B cell (primary cell): ENCODE results near the gene SCRN1. TPM values are rescaled to one million over a fixed set of nuclear protein-coding genes. Genes with fewer than 3 reads are reported as not detected.

Experiments
- ATAC-seq: fragments of 200-7000 bp; cut with Tn5 transposase; one replicate; pipeline ENCODE4 v1.10.0; 2021; ENCODE audit warnings: low read depth, mild to moderate bottlenecking, moderate number of reproducible peaks, moderate library complexity
- CTCF ChIA-PET: fragments of 350-600 bp; sonication (Branson Sonifier 250); formaldehyde crosslinking; loops from one replicate; lab custom pipeline; 2021; ENCODE audit warnings: antibody characterized with exemption, inconsistent platforms; lab: Charles Lee
- POLR2A ChIA-PET: fragments of 350-600 bp; sonication (Branson Sonifier 250); formaldehyde crosslinking; loops from one replicate; lab custom pipeline; 2021; ENCODE audit warnings: antibody characterized with exemption; lab: Charles Lee
- DNase-seq: peaks from one replicate; pipeline ENCODE4 v3.0.0; 2013
- H2AFZ ChIP-seq: 2 replicates; pipeline ENCODE4 v1.6.1; 2012; ENCODE audit warnings: mild to moderate bottlenecking, low read depth, low read length; ENCODE audit not compliant: insufficient read depth, poor library complexity, severe bottlenecking
- H3K27ac ChIP-seq, 2 donors: 1 replicate in 1 of 2; 2 replicates in 1 of 2; pipeline ENCODE4 v1.5.1; 2012 to 2013; ENCODE audit warnings: low read length in 2 of 2, mild to moderate bottlenecking in 2 of 2, moderate library complexity in 1 of 2
- H3K27me3 ChIP-seq, 4 experiments: fragments of 200-600 bp in 1 of 4; sonication (generic) in 1 of 4; replicated peaks in 1 of 4; 1 replicate in 2 of 4; 2 replicates in 2 of 4; pipeline versions ENCODE4 v1.6.1 to v1.7.0; 2013 to 2016; ENCODE audit warnings: low read length in 3 of 4, mild to moderate bottlenecking in 2 of 4, mixed read lengths in 1 of 4, moderate library complexity in 1 of 4; ENCODE audit not compliant: insufficient read depth in 4 of 4, control insufficient read depth in 3 of 4; ENCODE audit errors: control extremely low read depth in 1 of 4
- H3K36me3 ChIP-seq, 2 experiments: replicated peaks in 1 of 2; 1 replicate in 1 of 2; 2 replicates in 1 of 2; pipeline versions ENCODE4 v1.6.1 to v1.7.1; 2013; ENCODE audit warnings: low read length in 1 of 2; ENCODE audit not compliant: insufficient read depth in 2 of 2, control insufficient read depth in 1 of 2; ENCODE audit errors: control extremely low read depth in 1 of 2, extremely low read depth in 1 of 2
- H3K4me1 ChIP-seq, 2 donors: fragments of 200-600 bp in 1 of 2; sonication (generic) in 1 of 2; 1 replicate in 1 of 2; 2 replicates in 1 of 2; pipeline versions ENCODE4 v1.5.1 to v1.6.1; 2013 to 2017; ENCODE audit warnings: low read length in 2 of 2; ENCODE audit not compliant: control insufficient read depth in 2 of 2, insufficient read depth in 2 of 2
- H3K4me2 ChIP-seq: replicated peaks from 2 replicates; pipeline ENCODE3; 2012; ENCODE audit warnings: mild to moderate bottlenecking, low read depth, low read length; ENCODE audit not compliant: poor library complexity, severe bottlenecking
- H3K4me3 ChIP-seq, 5 experiments: fragments of 200-600 bp in 1 of 5; sonication (generic) in 1 of 5; 1 replicate in 3 of 5; 2 replicates in 2 of 5; pipeline versions ENCODE4 v1.5.1 to v1.7.0; 2011 to 2016; ENCODE audit warnings: low read length in 4 of 5, mild to moderate bottlenecking in 4 of 5, low read depth in 2 of 5, control low read depth in 1 of 5, moderate library complexity in 1 of 5; ENCODE audit not compliant: insufficient read depth in 1 of 5; ENCODE audit errors: control extremely low read depth in 1 of 5, extremely low read depth in 1 of 5
- H3K79me2 ChIP-seq: fragments of 200-600 bp; sonication (generic); one replicate; pipeline ENCODE4 v1.6.0; 2016; ENCODE audit warnings: low read length; ENCODE audit not compliant: control insufficient read depth, insufficient read depth
- H3K9ac ChIP-seq: fragments of 200-600 bp; sonication (generic); 2 replicates; pipeline ENCODE4 v1.6.1; 2017; ENCODE audit warnings: mild to moderate bottlenecking, low read length, moderate library complexity
- H3K9me3 ChIP-seq, 3 donors: one replicate each; pipeline versions ENCODE4 v1.6.1 to v1.7.1; 2013; ENCODE audit warnings: low read length in 2 of 3; ENCODE audit not compliant: control insufficient read depth in 2 of 3, insufficient read depth in 1 of 3; ENCODE audit errors: control extremely low read depth in 1 of 3
- H4K20me1 ChIP-seq: 2 replicates; pipeline ENCODE4 v1.6.0; 2012; ENCODE audit warnings: mild to moderate bottlenecking, low read length; ENCODE audit not compliant: insufficient read depth, control insufficient read depth, poor library complexity, severe bottlenecking
- H3K27ac Mint-ChIP-seq: one replicate; pipeline ENCODE4 v1.8.0; 2021; ENCODE audit warnings: mixed read lengths
- H3K27me3 Mint-ChIP-seq: one replicate; pipeline ENCODE4 v1.8.0; 2021; ENCODE audit warnings: mixed read lengths
- H3K4me1 Mint-ChIP-seq: one replicate; pipeline ENCODE4 v1.8.0; 2021; ENCODE audit warnings: mixed read lengths
- H3K4me3 Mint-ChIP-seq: one replicate; pipeline ENCODE4 v1.8.0; 2021; ENCODE audit warnings: mixed read lengths
- H3K9me3 Mint-ChIP-seq: one replicate; pipeline ENCODE4 v1.8.0; 2022; ENCODE audit warnings: mixed read lengths; ENCODE audit not compliant: insufficient read depth
- EZH2 ChIP-seq: IDR thresholded peaks from 2 replicates; pipeline ENCODE4 v1.6.1; 2012; ENCODE audit warnings: borderline replicate concordance, low read depth, mild to moderate bottlenecking, moderate library complexity, low read length; ENCODE audit not compliant: insufficient read depth, poor library complexity, severe bottlenecking
- WGBS: methylation state at CpG from one replicate; pipeline ENCODE4 v1.1.5; 2013; ENCODE audit warnings: missing lambda C conversion rate; ENCODE audit not compliant: insufficient coverage; 5-methylcytosine and 5-hydroxymethylcytosine counted together
- intact Hi-C: fragments of 100-400 bp; cut with micrococcal nuclease; formaldehyde crosslinking; loops from one replicate; pipeline ENCODE4 v1.10.0; 2022
- polyA plus RNA-seq: library from polyadenylated mRNA; depleted of rRNA; stranded (reverse); fragments of >200 nt; gene quantifications from 2 replicates; pipeline ENCODE4 v1.2.3, GENCODE V29; 2012
- total RNA-seq, 2 donors: library from RNA; stranded (reverse); fragments of 120-200 nt in 1 of 2; gene quantifications; 1 replicate in 1 of 2; 2 replicates in 1 of 2; pipeline versions ENCODE4 v1.2.3 to v1.2.4, GENCODE V29; 2013 to 2022
- TF ChIP-seq, protein P1 (sequence below): fragments of 200-600 bp; IDR thresholded peaks from one replicate; pipeline ENCODE4 v1.8.0; 2022; ENCODE audit warnings: antibody characterized with exemption, mild to moderate bottlenecking

The SCRN1 gene
- total and polyA plus RNA-seq, 2 donors (not counting 1 experiment from before 2014, with no cell fraction given): 16.6 to 66.6 TPM

DNA sequence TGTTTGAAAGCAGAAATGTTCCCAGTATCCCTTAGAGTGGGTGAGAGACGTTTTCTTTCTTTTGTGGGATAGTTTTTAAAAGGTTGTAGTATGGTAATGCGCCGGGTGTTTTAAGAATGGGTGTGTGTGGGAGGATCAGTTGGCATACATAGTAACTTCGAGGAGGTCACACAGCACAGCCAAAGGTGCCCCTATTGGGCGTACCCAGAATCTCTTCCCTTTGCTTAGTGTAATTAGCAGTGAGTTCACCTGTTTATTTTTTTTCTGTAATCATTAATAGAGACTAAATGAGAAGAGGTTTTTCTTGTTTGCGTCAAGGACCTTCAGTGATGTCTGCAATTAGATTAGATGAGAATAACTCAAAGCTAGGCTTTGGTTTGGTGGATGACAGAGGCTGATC, 40.1 kb upstream of the SCRN1 start:
- H3K27ac Mint-ChIP-seq: peak overlapping the region; percentile 42
- no peak for ATAC-seq
- intact Hi-C loops: loop anchor here (5.0 to 10.0 kb wide), 3 partner anchors 318 to 445 kb away; partner anchors contain the start of gene NOD1

More for the DNA sequence above, 40.1 kb upstream of the SCRN1 start:
- peak overlapping the region; percentile 90 for H3K4me2 ChIP-seq
- peak overlapping the region in 1 of 5 experiments; percentile 88 for H3K4me3 ChIP-seq
- H3K27me3 ChIP-seq: no peaks in the 10 kb centered on the region
- peaks cover 6% of the 10 kb centered on the region for H3K79me2 ChIP-seq
- peak overlapping the region; percentile 86 for H3K9ac ChIP-seq
- POLR2A ChIA-PET: no interaction called here
- CTCF ChIA-PET: interaction anchor here (1.0 to 3.0 kb wide), 4 partner anchors 33 to 74 kb away, joined by 3 to 23 read pairs (median 4); no protein-coding TSS in a partner anchor
- H3K27ac ChIP-seq: no peak overlapping the region
- no peaks in the 10 kb centered on the region for H3K36me3 ChIP-seq
- peaks cover 23% of the 10 kb centered on the region for H3K4me1 Mint-ChIP-seq
- H3K4me1 ChIP-seq: peaks cover 20 to 27% of the 10 kb centered on the region in 2 donors
- TF ChIP-seq EZH2: no peak
- TF ChIP-seq, protein P1, sequence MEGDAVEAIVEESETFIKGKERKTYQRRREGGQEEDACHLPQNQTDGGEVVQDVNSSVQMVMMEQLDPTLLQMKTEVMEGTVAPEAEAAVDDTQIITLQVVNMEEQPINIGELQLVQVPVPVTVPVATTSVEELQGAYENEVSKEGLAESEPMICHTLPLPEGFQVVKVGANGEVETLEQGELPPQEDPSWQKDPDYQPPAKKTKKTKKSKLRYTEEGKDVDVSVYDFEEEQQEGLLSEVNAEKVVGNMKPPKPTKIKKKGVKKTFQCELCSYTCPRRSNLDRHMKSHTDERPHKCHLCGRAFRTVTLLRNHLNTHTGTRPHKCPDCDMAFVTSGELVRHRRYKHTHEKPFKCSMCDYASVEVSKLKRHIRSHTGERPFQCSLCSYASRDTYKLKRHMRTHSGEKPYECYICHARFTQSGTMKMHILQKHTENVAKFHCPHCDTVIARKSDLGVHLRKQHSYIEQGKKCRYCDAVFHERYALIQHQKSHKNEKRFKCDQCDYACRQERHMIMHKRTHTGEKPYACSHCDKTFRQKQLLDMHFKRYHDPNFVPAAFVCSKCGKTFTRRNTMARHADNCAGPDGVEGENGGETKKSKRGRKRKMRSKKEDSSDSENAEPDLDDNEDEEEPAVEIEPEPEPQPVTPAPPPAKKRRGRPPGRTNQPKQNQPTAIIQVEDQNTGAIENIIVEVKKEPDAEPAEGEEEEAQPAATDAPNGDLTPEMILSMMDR: no peak
- DNase-seq: peak; percentile 25
- H3K27me3 Mint-ChIP-seq: no peaks in the 10 kb centered on the region
- no peaks in the 10 kb centered on the region for H3K9me3 ChIP-seq
- H3K4me3 Mint-ChIP-seq: no peak overlapping the region
- H3K9me3 Mint-ChIP-seq: no peaks in the 10 kb centered on the region
- WGBS: 83% methylated on average over 1 of the region's 6 CpGs
- H4K20me1 ChIP-seq: no peaks in the 10 kb centered on the region
- peak overlapping the region; percentile 98 for H2AFZ ChIP-seq
